ES-I3 (cell line): ENCODE measurements around the gene NUTM2D.
"Not testable (repeated sequence)": the region's sequence is repeated elsewhere in the genome, so short reads cannot be mapped to it uniquely, and the experiment has no call there.

Experiments
- H3K36me3 ChIP-seq: 2 replicates; pipeline ENCODE4 v1.6.1; 2013; ENCODE audit warnings: mild to moderate bottlenecking, low read length, control low read depth, moderate library complexity; ENCODE audit not compliant: insufficient read depth
- H3K4me1 ChIP-seq: 2 replicates; pipeline ENCODE4 v1.6.1; 2013; ENCODE audit warnings: mild to moderate bottlenecking, control low read depth, low read length; ENCODE audit not compliant: insufficient read depth
- H3K9ac ChIP-seq: 2 replicates; pipeline ENCODE4 v1.6.1; 2013; ENCODE audit warnings: low read depth, mild to moderate bottlenecking, low read length, moderate library complexity
- H3K9me3 ChIP-seq: 2 replicates; pipeline ENCODE4 v1.6.1; 2013; ENCODE audit warnings: mild to moderate bottlenecking, low read length, moderate library complexity; ENCODE audit not compliant: control insufficient read depth, insufficient read depth

Gene NUTM2D

DNA sequence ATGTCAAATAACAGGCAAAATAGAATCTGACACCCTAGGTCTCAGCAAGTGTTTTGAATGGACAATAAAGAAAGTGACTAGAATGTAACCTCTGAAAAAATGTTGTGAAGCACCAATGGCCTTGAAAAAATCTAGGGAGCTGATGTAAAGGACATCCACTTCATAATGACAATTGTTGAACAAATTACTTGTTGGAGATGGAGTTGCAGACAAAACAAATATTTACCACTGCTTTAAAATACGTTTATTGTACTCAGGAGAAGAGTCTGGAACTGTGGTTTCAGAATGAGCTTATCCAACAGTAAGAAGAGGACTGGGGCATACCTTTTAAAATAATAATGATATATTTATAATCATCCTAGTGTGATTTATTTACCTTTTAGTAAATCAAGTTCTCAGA lies 11.8 kb upstream of the NUTM2D start:
- H3K9me3 ChIP-seq, H3K9ac ChIP-seq, H3K36me3 ChIP-seq: not testable (repeated sequence)

DNA sequence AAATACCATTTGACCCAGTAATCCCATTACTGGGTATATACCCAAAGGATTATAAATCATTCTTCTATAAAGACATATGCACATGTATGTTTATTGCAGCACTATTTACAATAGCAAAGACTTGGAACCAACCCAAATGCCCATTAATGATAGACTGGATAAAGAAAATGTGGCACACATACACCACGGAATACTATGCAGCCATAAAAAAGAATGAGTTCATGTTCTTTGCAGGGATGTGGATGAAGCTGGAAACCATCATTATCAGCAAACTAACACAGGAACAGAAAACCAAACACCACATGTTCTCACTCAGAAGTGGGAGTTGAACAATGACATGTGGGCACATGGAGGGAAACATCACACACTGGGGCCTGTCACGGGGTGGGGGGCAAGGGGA lies 7.4 kb upstream of the NUTM2D start:
- H3K4me1 ChIP-seq, H3K36me3 ChIP-seq, H3K9ac ChIP-seq, H3K9me3 ChIP-seq: not testable (repeated sequence)

More for the DNA sequence above, 11.8 kb upstream of the NUTM2D start:
- H3K4me1 ChIP-seq = not testable (repeated sequence)

DNA sequence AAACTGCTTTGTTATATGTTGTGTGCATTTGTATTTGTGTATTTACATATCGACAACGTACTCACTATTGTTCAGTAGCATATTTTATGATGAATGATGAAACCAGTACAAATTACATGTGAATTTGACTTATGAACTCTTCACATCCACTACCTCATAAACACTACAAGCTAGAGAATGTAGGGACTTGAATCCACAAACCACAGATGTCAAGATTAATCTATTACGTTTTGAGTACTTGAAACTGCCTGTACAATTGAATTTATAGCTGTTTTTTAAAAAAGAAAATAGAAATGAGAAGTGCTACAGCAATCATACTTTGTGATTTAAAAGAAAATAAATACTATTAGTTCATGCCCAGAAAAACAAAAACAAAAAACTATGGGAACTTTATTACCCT lies 4.7 kb upstream of the NUTM2D start:
- not testable (repeated sequence) for H3K9ac ChIP-seq, H3K9me3 ChIP-seq, H3K36me3 ChIP-seq

DNA sequence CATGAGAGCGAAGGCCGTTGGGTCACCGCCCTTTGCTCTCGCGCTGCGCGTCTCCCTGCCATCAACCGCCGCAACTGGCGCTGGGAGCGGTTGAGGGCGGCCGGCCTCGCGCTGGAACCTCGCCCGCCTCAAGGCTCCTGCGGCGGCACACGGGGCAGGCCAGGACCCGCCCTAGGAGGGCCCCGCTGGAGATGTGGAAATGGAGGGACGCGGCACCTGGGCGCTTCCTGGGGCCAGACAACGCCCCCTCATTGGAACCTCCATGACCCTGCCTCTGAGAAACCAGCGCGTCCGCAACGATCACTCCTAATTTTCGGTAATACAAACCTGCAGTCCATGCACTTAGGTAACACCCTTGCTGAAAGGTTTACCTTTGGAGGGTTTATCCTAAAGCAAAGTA lies 2.4 kb upstream of the NUTM2D start:
- not testable (repeated sequence) for H3K4me1 ChIP-seq, H3K9ac ChIP-seq, H3K9me3 ChIP-seq, H3K36me3 ChIP-seq

More for the DNA sequence above, 4.7 kb upstream of the NUTM2D start:
- not testable (repeated sequence) for H3K4me1 ChIP-seq

DNA sequence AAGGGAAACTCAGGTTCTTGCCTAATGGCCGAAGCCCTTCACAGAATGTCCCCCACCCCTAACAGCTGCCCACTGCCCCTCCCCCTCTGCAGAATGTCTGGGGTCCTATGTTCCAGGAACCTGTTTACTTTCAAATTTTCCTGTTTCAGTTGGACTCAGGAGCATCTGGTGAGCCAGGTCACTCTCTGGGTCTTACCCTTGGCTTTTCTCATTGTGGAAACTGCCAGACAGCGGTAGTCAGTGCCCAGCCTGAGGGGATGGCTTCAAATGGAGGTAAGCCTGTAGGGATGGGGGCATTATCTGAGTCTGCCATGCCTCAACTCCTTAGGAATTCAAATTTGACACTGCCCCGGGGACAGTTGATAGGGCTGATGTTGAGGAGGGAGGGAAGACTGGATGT lies 615 bp downstream of the NUTM2D start:
- H3K36me3 ChIP-seq, H3K9ac ChIP-seq, H3K4me1 ChIP-seq, H3K9me3 ChIP-seq: not testable (repeated sequence)

DNA sequence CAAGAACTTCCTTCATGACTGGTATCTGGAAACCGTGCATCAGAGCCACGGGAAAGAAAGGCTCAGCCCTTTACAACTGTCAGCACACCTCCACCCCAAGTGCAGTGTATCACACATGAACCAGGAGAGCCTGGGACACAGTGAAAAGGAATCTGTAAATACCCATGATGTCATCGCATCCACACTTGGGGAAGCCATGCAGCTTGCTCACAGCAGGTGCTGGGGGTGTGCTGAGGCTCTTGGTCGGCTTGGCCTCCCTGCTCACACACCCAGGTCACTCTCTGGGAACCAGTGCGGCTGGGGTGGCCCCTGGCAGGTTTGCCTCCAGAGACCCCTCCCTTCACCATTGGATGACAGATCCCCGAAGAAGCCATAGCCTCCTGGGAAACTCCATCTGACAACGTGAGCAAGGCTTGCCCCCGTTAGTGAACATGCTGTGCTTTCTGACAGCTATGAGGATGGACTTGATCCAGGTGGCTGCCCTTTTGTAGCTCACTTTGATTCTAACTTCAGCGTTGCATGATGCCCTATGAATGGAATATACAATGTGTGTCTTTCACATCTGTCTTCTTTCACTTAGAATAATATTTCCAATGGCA lies 12.1 kb downstream of the NUTM2D start:
- not testable (repeated sequence) for H3K4me1 ChIP-seq

DNA sequence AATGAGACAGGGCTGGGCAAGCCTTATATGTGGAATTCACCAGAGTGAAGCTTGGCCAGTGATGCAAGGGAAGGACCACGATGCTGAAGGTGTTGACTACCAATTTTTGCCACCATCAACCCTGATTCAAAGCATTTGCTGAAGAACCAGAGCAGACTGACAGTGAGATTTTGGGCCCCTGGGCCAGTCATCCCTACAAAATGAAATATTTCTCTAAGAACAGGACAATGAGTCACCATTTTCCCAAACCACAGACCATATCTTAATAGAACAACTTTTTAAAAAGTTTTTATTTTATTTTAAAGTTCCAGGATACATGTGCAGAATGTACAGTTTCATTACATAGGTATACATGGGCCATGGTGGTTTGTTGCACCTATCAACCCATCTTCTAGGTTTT lies 16.5 kb downstream of the NUTM2D start:
- not testable (repeated sequence) for H3K36me3 ChIP-seq, H3K9ac ChIP-seq, H3K4me1 ChIP-seq, H3K9me3 ChIP-seq

More for the DNA sequence above, 12.1 kb downstream of the NUTM2D start:
- not testable (repeated sequence) for H3K36me3 ChIP-seq, H3K9ac ChIP-seq, H3K9me3 ChIP-seq

DNA sequence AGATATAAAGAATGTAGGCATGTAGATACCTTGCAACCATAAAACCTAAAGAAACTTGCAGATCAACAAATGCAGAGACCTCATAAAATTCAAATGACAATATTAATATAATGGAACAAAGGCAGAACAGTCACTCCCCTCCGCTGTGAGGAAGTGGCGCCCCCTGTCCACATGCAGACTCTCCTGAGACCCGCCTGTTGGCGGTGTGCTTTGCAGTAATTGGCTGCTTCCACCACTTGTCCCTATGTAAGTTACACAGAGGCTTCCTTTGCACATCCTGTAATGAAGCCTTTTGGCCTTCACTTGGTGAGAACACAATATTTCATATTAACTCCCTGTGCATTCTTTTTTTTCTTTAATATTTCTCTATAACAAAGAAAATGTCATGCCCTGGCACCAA lies 21.6 kb downstream of the NUTM2D start:
- not testable (repeated sequence) for H3K4me1 ChIP-seq, H3K9ac ChIP-seq, H3K9me3 ChIP-seq, H3K36me3 ChIP-seq

DNA sequence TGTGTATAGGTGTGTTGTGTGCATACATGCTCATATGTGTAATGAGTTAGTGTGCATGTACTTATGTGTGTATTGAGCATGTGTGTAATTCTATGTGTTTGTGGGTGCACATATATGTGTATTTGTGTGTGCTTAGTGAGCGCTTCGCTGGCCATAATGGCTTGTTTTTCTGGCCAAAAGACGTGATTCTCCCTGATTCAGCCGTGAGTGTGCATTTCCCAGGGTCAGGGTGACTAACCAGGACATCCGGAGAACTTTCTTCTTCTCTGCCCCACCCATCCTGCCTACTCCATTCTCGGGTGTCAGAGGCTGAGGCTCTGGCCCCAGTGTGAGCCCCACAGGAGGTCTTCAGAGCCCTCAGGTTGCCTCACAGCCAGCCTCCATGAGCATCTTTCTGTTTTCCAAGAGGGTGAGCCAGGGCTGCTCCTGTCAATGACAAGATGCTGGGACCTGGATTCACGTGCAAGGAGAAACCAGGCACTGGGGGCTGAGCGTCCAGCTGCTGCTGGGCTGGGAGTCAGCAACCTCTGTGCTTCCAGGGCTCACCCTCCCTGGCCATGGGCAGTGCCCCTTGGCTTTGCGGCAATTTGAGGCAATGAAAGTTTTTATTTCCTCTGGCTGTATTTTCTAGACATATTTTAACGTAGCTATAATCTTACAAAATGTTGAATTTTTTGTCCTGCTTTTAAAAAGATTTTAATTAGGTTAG lies 25.8 kb downstream of the NUTM2D start:
- H3K36me3 ChIP-seq, H3K9me3 ChIP-seq, H3K9ac ChIP-seq, H3K4me1 ChIP-seq: not testable (repeated sequence)

DNA sequence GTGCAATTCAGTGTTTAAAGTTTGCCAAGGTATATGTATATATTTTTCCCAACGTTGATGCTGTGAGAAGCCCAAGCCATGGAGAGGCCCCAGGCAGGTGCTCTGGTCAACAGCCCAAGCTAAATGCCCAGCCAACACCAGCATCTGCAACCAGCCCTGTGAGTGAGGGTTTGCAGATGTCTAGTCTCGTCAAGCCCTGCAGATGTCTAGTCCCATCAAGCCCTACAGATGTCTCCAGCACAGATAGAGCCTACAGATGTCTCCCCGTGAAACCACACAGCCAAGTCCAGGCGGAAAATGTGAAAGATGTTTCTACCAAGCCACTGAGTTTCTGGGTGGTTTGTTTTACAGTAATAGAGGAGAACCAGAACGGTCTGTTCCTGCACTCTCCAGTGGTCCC lies 26.7 kb downstream of the NUTM2D start:
- not testable (repeated sequence) for H3K9ac ChIP-seq, H3K9me3 ChIP-seq, H3K36me3 ChIP-seq, H3K4me1 ChIP-seq

DNA sequence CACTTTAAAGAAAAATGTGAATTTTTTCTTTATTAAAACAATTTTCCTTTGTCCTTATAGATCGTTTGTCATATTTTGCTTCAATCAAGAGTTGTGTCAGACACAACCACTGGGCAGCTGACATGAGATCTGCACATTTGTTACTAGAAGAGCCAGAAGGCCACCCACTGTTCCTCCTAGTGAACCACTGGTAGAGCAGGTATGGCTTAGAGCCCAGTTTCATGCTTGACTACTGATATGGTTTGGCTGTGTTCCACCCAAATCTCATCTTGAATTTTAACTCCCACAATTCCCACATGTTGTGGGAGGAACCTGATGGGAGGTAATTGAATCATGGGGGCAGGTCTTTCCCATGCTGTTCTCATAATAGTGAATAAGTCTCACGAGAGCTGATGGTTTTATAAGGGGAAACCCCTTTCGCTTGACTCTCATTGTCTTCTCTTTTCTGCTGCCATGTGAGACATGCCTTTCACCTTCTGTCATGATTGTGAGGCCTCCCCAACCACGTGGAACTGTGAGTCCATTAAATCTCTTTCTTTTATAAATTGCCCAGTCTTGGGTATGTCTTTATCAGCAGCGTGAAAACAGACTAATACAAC lies 28.3 kb downstream of the NUTM2D start:
- not testable (repeated sequence) for H3K9ac ChIP-seq, H3K9me3 ChIP-seq, H3K36me3 ChIP-seq, H3K4me1 ChIP-seq

DNA sequence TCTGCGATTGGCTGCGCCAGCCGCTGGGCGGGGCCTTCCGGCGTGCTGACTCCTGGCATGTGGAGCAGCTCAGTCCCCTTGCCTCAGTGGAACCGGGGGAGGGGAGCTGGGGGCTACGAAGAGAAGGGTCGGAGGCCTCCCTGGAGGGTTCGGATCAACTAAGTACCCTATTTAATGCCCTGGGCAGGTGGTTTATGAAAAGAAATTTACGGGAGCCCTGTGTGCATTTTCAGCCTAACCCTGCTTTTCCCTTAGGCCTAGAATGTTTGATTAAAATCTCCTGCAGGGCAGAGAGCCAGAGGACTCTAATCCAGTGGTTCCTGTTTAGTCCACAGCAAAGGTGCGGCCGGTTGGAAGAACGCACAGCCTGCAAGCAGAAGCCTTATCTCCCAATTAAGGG lies 33.8 kb downstream of the NUTM2D start:
- H3K9me3 ChIP-seq, H3K9ac ChIP-seq, H3K4me1 ChIP-seq, H3K36me3 ChIP-seq: not testable (repeated sequence)

DNA sequence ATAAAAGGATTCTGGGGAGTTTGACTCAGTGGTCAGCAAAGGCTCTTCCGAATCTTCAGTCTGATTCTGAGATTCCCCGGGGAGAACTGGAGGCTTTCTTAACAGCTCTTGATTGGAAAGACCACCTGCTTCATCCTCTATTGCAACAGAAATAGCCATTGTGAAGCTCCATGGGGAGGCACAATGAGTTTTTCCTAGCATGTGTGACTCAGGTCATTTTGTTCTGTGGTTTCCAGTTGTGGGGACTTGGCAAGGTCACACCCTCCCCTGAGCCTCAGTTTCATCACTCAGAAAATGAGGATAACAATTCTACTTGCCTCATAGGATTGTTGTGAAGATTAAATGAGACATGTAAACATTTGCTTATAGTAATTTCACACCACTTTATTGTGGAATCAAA lies 38.7 kb downstream of the NUTM2D start:
- not testable (repeated sequence) for H3K4me1 ChIP-seq, H3K9ac ChIP-seq, H3K36me3 ChIP-seq, H3K9me3 ChIP-seq

DNA sequence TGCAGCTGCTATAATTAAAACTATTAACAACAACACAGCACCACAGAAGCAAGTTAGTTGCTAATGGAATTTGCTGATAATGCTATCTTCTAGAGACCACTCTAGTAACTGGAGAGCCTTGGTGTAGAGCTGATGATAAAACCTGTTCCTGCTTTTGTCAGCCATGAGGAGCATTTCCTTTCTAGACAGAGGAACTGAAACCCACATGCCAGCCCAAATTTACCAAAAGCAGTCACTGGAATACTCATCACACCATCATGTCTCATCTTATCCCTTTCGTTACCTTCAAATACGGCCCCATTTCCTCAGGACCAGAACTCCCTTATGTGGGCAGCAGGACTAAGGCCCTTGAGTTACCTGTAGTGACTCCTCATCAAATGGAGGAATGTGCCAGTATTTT lies 40.9 kb downstream of the NUTM2D start:
- not testable (repeated sequence) for H3K9me3 ChIP-seq, H3K4me1 ChIP-seq, H3K36me3 ChIP-seq, H3K9ac ChIP-seq

DNA sequence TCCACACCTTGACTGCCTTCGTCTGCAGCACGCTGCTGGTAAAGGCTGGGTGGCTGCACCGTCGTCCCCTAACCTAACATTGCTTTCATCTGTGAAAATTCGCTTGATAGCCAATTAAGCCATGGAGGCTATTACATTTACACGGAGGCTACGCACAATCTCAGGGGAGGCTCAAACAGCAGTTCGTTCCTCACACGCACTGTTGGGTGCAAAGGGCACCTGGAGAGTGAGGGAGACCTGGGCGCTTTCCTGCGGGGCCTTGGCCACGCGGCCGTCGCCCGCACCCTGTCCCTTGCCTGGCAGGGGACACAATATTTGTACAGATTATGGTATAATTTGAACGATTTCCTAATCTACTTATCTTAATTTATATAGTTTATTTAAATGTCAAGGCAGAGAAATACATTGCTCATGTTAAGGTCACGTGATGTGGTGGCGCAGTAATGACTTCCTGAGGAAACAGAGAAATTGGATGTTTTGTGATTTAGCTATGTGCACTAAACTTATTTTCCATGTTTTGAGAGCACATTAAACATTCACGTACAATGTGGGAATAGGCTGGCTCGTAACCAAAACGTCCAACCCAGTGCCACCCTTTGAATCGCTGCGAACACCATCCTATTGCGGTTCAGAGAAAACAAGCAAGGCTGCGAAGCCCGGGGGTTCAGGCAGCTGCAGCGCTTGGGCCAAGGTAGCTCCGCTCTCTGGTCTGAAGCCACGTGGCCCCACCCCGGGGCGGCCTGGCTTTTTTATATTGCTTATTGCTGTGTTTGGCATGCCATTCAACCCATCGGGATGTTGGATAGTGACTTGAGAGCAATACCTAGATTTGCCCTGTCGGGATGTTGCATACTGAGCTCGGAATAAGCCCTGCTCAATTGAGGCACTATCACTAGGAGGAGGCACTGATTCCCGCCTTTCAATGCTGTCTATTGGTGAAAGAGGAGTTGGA lies 50.2 kb downstream of the NUTM2D start:
- H3K36me3 ChIP-seq, H3K9ac ChIP-seq, H3K4me1 ChIP-seq, H3K9me3 ChIP-seq: not testable (repeated sequence)
